ENCODE results near the gene HYLS1.

Gene HYLS1

DNA sequence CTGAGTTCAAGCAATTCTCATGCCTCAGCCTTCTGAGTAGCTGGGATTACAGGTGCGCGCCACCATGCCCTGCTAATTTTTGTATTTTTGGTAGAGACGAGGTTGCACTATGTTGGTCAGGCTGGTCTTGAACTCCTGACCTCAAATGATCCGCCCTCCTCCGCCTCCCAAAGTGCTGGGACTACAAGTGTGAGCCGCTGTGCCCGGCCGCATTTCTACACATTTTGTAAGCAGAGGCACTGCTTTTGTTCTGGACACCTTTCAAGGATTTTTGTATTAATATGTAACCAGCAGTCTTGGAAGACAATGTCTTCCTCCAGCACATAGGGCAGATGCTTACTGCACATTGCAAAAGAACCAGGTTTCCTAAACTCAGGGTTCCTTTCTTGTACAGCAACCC, 47.0 kb downstream of the HYLS1 start:
- no peak for DNase-seq (ENCODE audit: low read depth)

DNA sequence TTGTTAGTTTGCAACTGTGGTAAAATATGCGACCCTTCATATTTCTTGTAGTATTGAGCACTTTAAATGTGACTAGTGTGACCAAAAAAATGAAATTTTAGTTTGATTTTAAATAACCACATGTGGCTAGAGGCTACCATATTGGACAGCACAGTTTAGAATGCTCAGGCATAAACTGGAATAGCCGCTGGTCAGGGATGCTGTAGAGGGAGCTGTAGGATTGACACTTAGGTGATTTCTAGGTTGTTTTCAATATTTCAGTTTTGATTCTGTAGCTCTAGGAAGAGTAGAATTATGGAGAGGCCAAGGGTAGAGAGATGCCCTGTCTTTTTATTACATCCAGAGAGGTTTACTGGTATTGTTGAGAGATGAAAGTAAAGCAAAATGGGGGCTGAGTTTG, 47.6 kb downstream of the HYLS1 start:
- no peak for DNase-seq (ENCODE audit: low read depth)

DNA sequence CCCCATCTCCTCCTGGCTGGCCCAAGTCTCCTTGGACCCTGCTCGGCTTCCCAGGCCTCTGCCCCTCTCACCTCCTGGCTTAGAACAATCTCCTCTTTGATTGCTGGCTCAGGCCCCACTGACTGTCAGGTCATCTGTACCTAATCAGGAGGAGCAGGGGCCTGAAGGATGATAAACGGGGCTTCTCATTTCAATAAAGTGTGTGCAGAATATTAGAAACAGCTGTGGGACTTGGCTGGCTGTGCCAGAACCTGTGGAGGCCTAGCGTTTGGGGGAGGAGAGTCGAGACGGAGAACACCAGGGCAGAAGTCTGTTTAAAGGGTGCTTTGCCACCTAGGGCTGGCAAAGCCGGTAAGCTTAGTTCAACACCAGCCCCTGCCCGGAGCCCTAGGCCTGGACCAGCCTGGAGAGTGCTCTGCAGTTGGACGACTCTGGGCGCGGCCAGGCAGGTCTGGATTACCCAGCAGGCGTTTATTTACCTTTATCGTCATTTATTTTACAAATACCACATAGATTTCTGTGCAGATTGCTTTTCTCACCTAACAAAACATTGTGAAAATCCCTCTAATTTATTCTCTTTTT, 48.2 kb downstream of the HYLS1 start:
- DNase-seq (ENCODE audit: low read depth), result no peak

GRCh38 chr11:125938418-125938817, 51.0 kb downstream of the HYLS1 start:
- no peak for DNase-seq (ENCODE audit: low read depth)

- no peak for DNase-seq (ENCODE audit: low read depth)
Measured at GRCh38 chr11:125939081-125939521, 51.6 kb downstream of the HYLS1 start.

- DNase-seq (ENCODE audit: low read depth), result no peak
Measured at GRCh38 chr11:125940145-125940544, 52.7 kb downstream of the HYLS1 start.

- no peak for DNase-seq (ENCODE audit: low read depth)
Measured at GRCh38 chr11:125941267-125941618, 53.8 kb downstream of the HYLS1 start.

DNA sequence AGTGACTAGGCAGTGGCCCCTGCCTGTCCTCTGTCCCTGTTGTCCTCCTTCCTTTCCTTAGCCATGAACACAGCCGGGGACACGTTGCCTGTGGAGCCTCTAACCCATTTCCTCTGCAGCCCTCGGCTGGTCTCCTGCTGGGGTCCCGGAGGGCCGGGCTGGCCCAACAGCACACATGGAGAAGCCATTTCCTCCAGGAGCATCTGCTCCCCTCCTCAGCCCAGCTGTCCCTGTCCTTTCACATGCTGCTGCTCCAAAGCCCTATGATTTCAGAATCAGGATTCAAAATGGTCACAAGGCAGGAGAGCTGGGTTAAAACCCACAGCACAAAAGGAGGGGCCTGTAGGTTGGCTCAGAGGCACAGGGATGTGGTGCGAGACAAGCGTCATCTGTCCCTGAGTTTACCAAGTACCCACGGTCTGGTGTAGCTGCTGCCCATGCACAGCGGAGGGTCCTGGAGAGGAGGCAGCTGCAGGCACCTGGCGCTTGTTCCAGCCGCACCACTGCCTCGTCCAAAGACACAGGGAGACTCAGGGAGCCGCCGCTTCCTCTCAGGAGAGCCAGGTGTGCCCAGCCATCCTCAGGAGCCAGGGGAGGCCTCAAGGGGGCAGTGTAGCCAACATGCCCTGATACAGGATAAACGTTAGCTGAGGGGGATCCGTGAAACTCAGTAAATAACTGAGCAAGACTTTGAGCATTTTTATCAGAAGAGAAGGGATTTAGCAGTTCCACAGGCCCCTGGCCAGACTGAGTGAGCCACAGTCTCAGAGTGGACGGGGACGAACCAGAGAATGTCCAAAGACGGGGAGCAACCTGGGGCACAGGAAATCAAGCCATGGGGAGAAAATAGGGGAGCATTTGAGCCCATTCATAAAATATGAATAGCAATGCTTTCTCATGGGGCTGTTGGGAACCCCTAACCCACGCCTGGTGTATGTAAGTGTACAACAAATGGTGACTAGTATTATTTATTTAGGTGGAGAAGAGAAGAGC, 54.4 kb downstream of the HYLS1 start:
- DNase-seq (ENCODE audit: low read depth), result peak; percentile 19

- no peak for DNase-seq (ENCODE audit: low read depth)
Measured at GRCh38 chr11:125942771-125943428, 55.4 kb downstream of the HYLS1 start.

GRCh38 chr11:125943661-125944349, 56.3 kb downstream of the HYLS1 start:
- no peak for DNase-seq (ENCODE audit: low read depth)

DNA sequence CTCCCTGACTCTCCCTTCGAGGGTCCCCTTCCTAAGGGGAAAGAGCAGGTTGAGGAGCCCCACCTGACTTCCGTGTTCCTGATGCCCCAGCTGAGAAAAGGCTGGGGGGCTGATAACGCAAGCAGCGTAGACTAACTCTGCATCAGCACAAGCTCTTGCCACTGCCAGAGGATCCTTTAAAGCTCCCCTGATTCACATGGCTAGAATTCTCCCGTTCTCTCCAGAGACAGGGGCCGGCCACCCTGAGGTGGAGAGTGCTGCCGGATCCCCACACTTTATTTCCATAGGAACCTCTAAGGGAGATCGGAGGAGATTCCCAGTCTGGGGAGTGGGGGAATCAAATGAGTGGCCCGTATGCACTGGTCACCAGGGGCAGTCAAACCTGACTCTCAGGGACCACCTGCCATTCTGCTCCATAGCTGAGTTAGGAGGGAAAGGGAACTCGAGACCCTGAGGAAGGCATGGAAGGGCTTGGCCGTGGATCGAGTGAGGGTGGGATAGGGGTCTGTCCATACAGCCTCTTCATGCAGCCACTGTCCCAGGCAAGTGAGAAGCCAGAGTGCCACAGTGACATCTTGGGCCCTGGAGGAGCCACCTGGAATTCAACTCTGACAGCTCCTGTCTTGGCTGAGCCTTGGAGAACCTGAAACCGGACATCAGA, 57.0 kb downstream of the HYLS1 start:
- DNase-seq (ENCODE audit: low read depth), result no peak

DNA sequence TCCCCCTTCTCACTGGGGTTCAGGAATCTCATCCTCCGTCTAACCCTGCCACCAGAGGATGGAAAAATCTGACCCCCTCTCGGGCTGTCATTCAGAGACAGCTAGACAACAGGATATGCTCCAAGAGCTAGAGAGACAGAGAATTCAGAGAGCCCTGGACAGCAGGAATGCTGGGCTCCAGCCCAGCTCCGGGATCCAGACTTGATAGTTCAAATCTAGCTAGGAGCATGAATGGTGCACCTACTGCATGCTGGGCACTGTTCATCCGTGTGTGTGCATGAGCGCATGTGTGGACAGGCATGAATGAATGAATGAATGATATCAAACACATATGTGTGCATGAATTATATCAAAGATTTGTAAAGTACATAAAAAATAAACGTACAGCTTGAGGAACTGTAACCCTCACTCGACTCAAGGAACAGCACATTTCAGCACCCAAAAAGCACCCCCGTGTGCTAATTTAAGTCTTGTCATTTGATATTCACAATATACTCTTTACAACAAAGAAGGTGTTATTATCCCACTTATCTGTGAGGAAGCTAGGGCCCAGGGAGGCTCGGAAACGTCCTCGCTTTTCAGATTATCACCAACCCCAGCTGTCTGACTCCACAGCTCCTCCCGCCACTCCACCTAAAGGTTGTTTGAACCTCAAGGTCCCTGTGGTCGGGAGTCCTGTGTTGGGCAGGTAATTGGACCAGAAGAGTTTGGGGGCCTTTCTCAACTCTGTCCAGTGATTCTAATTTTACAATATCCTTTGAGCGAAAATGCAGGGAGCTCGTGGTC, 57.7 kb downstream of the HYLS1 start:
- DNase-seq (ENCODE audit: low read depth), result no peak

- DNase-seq (ENCODE audit: low read depth), result no peak
Measured at GRCh38 chr11:125945797-125946520, 58.5 kb downstream of the HYLS1 start, which contains the start of gene VSIG10L2. TSS of gene VSIG10L2 (plus strand) at chr11:125946044. CDS start at chr11:125946056, 12 bp downstream.

GRCh38 chr11:125946712-125947418, 59.4 kb downstream of the HYLS1 start:
- no peak for DNase-seq (ENCODE audit: low read depth)

DNA sequence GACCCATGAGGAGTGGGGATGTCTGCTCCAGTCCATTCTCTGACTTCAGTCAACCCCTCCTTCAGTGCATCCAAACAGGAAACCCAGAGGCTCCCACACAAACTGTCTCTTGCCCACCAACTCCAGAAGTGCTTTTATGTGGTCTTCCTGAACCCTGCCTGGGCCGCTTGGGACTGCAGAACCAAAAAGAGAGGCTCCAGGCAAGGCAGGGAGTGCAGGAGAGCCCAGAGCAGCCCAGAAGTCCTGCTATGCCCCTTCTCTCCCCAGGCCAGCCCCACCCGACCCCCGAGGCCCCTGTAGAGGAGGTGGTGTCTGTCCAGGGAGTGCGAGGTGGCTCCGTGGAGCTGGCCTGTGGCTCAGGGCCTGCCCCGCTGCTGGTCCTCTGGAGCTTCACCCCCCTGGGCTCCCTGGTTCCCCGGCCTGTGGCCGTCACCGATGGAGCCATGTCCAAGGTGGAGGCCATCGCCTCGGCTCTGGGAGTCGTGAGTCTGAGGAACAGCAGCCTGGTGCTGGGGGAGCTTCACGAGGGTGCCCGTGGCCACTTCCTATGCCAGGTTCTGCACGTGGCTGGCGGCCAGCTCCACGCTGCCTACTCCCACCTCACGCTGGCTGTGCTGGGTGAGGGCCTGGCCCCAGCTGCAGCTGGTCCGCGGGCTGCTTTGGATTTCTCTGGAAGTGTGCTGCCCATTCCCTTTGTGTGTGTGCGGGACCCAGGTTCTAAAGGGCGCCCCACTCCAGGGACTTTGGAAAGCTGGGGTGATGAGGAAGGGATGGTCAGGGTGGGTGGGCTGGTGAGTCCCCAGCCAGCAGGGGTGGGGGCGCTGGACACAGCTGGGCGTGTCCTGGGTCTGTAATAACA, 60.2 kb downstream of the HYLS1 start:
- DNase-seq (ENCODE audit: low read depth), result no peak

- DNase-seq (ENCODE audit: low read depth), result no peak
Measured at GRCh38 chr11:125948278-125949051, 61.0 kb downstream of the HYLS1 start.

DNA sequence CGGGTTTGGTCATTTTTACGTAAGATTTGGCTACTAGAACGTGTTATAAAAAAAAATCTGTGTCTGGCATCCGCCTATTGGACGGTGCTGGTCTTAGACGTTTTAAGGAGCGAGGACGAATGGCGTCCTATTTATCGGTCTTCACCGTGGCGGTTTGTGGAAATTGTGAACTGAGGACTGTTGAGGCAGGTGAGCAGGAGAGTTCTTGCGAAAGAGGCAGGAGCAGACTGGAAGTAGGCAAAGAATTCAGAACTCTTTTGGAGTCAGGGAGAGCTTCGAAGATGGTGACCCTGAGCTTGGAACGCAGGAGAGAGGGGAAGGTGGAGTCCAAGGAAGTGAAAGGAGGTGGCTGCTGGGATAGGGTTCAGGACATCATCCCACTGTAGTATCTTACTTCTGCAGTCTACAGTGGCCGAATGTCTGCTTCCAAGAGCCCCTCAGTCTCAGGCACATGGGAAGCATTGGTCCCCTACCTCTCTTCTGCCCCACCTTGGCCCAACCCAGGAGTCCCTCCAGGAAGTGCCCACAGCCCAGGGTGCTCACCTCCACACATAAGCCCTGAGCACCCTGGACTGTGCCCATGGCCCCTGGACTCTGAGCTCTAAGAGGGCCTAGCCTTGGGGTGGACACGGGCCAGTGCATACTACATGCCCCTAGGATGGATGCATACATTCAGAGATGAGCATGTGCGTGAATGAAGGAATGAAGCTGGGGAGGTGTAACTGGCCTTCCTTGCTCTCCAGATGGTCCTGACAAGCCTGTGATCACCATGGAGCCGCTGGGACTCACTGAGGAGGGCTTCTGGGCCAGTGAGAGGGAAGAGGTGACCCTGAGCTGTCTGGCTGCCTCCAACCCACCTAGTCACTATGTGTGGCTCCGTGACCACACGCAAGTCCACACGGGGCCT, 62.1 kb downstream of the HYLS1 start:
- no peak for DNase-seq (ENCODE audit: low read depth)
